HG03196 (cell line): ENCODE data around the gene ESYT2.

Experiments used
- ATAC-seq: cut with Tn5 transposase; IDR thresholded peaks from one replicate; pipeline ENCODE4 v1.9.1; 2021; ENCODE audit not compliant: unreplicated experiment

Gene ESYT2

DNA sequence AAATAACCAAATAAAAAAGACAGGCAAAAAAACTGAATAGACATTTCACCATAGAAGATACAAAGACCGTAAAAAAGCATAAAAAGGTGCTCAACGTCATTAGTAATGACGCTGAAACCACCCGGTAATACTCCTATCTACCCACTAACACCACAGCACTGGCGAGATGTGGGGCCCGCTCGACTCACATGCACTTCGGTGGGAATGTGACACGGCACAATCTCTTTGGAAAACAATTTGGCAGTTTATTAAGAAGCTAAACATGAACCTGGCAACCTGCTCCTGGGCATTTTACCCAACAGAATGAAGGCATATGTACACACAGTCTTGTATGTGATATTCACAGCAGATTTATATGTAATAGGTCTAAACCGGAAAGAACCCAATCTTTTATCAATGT is 81.9 kb downstream of the ESYT2 start:
- no peak for ATAC-seq

GRCh38 chr7:158746957-158747356 is 82.4 kb downstream of the ESYT2 start:
- no peak for ATAC-seq

- ATAC-seq: no peak
These were observed 84.1 kb downstream of the ESYT2 start for GRCh38 chr7:158745057-158745715.

DNA sequence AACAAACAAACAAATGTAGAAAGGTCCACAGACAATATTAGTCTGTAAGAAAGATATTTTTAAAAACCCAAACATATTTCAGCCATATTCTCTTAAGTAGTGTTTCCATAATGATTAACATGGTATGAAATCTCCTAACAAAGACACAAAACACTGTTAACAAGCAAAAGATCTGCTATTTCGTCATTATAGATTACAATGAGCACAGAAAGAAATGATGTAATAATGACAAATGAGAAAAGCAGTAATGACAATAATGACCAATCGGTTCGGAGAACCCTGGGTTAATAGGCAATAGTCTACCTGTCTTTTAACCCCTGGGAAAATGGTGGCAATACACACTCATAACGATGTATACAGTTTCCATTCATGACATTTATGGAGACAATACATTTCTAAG is 85.2 kb downstream of the ESYT2 start:
- no peak for ATAC-seq

- no peak for ATAC-seq
These were observed 86.1 kb downstream of the ESYT2 start for GRCh38 chr7:158743219-158743618.

DNA sequence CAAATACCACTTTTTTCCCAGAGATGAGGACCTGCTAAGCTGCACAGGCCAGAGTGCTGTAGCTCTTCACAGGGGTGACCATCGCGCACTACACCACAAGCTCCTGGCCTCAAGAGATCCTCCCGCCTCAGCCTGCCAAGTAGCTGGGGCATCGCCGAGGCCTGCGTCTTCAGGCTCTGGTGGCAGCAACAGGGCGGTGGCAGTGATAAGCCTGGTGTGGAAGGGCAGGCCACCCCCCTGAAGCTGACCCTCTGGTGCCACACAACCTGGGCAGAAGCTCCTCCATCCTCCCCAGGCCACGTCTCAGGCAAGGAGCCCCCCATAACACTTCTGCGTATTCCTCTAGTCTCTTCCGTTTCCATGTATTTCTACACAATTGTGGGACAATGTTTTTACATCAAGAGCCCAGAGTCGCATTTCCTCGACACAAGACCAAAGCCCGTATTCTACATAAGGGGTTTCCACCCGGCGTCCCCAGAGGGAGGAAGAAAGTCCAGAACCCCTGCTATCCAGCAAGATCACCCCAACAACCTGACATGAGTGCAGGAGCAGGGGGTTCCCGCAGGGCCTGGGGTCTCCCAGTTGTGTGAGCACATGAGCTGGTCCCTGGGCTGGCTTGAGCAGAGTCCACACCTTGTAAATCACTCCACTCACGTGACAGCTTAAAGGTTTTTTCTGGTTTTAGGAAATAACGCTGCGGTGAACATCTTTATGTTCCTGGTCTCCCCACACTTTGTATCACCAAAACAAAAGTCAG is 87.1 kb downstream of the ESYT2 start:
- ATAC-seq: no peak

DNA sequence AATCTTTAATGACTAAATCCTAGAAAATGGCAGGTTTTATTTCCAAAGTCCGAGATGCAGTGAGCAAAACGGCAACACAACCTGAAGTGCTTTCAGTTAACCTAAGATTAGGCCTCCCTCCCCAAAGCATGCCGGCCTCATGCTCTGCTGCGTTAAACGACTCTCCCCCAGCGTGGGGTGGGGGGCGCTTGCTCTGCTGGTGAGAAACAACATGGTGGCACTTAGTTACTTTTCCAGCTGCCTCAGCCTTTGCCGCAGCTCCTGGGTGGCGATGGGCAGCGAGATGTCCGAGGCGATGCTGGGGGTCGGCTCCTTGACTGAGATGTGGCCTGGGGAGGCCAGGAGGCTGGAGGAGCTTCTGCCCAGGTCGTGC is 88.0 kb downstream of the ESYT2 start:
- no peak for ATAC-seq

DNA sequence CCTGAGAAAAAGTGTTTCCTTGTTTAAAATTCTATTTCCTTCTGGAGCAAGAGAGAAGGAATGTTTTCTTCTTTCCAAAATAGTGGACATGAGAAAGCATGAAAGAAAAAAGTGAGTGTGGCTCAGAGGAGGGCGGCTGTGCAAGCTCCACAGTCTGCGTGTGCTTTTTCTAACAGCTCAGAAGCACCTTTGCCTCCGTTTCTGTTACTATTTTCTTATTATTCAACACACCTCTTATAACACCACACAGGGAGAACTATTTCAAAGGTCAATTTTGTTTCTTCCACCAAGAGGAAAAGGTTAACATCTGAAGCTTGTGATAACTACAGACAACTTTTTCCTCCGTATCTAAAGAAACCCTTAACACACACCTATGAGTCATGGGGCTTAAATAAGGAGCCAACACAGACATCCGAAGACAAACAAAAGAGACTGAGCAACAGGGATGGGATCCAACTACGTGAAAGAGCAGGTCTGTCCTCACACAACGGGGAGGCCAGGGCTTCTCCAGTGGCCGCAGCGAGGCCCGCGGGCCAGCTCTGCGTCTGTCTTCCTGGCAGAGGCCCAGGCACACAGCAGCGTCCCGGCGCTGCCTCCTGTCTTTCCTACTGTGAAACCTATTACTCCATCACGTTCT is 88.5 kb downstream of the ESYT2 start:
- no peak for ATAC-seq

DNA sequence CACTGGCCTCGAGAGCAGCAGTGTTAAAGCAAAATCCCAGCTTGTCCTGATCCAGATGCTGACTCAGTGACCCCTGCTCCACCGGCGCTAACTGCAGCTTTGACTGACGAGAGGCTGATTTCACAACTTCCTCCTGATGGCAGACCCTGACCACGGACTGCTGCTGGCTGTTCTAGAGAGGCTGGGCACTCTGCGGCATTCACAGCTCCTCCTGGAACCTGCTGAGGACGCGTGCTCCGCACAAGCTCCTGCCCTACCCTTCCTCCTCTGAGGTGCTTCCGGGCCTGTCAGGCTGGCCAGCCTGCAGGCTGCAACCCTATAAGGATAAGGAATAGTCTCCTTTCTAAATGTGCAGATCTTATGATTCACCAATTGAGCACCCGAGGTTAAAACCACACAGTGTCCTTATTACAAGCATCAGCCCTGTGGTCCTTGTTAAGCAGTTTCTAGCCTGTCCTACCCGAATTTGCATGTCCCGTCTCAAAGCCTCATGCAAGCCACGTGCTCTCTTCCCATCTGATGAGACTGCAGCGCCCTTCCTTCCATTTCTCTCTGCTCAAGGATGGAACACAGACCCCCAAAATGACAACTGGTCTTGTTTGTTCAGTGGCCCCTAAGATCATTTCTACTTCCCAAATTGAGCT is 89.2 kb downstream of the ESYT2 start:
- ATAC-seq: no peak

DNA sequence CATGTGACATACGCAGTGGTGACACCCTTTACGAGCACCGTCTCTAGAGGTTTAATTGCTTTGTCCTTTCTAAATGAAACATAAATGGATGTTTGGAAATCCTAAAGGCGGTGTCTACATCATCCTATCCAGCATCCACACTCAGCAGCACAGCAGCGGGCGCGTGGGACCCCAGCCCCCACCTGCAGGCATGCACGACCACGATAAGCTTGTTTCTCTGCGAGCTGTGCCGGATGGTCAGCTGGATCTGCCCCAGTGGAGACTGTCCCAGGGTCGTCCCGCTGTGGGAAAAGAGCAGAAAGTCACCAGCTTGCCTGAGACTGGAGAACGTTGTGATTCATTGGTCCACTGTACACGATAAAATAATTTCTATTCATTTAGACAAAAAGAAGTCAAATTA is 90.5 kb downstream of the ESYT2 start:
- ATAC-seq: no peak

- no peak for ATAC-seq
These were observed 92.1 kb downstream of the ESYT2 start for GRCh38 chr7:158737064-158737695.

- no peak for ATAC-seq
These were observed 93.4 kb downstream of the ESYT2 start for GRCh38 chr7:158735935-158736334.

DNA sequence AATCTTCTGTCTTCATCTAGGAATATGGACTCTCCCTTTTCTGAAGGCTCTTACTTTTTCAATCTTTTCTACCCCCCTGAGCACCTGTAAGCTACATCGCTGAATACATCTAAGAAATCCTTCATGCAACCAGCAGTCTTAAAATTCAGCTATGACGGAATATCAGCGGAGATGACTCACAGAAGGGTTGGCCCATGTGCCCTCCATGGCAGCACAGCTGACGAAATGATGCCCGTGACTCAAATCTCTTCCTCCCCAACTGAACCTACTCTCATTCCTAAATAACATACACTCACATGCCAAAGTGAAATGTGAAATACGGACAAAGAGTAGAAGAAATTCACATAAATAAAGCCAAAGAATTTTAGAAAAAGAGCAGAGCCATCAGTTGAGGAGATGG is 94.4 kb downstream of the ESYT2 start:
- ATAC-seq: no peak

DNA sequence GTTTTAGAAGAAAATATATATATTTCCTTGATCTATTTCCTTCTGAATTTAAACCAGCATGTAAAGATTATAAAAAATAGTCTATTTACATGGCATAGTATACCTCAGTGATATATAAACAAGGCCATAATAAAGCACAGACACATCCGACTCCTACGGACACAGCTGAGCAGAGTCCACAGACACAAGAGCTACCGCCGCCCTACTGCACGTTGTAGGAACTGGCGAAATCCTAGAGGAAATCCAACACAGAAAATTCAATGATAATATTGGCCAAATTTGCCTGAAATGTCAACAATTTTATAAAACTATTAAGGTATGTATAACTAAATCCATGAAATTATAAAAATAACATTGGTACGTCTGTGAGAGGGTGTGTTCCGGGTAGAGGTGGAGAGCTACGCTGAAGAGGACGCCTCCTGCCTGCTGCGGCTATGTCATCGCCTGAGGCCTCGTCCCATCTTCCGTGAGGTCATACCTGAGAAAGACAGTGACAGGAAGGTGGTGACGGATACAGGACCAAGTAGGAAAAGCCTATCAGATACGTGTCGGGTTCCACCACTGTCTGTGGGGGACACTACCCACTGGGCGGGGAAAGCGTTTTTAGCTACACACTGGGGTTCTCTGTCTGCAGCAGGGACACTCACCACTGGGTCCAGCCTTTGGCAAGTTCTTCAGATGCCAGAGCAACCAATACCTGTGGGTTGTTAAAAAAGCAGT is 95.4 kb downstream of the ESYT2 start:
- no peak for ATAC-seq

GRCh38 chr7:158733220-158733519 is 96.1 kb downstream of the ESYT2 start:
- no peak for ATAC-seq

DNA sequence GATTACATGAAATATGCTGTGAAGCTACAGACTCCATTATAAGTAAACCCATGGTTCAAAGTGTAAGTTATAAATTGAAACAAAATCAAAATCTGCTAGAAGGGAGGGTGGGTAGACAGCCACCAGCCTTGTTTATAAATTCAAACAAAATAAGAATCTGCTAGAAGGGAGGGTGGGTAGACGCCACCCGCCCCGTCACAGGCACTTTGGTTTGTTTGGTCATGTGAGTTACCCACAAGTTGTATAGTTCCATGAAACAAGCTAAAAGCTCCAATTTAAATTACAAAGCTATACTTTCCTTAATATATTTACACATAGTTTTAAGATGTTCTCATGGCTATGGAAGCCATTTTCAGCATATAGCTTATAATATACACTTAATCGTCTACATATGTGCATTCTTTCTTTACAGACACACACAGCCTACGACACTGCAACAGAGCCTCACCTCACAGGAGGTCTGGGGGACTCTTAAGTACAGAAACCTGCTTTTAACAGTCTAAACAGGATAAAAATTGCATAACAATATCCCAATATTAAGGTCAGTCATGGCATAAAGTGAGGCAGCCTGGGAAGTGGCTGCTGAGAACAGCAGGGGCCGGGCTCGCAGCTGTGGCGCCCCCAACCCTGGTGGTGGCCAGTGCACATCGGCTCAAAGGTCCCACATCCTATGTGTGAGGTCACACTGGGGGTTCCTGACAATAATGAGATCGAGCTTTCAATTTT is 96.7 kb downstream of the ESYT2 start:
- ATAC-seq: no peak

DNA sequence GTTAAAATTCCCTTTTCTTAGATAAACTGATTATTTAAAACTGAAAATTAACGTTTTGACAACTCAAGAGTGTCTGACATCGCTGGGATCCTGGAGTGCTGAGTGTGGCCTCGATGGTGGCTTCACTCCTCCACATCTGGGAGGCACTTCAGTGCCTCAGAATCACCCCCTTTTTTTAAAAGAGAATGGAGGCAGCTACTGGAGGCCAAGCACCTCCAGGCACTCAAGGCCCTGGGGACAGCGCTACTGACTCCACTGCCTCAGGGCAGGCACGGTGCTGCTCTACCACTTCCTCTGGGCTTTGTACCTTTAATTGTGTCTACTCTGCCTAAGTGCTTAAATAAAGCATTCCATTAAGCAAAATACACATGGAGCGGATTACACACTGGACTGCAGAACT is 97.5 kb downstream of the ESYT2 start:
- ATAC-seq: no peak

GRCh38 chr7:158730383-158731346 is 98.6 kb downstream of the ESYT2 start:
- ATAC-seq: no peak
